Measurements from ENCODE around the gene KRT82.

Gene KRT82

GRCh38 chr12:52439420-52439819, 33.3 kb upstream of the KRT82 start:
- H3K36me3 Mint-ChIP-seq (ENCODE audit: low read depth) = no peaks in the 10 kb centered on the region
- peaks cover 18% of the 10 kb centered on the region for H3K27me3 Mint-ChIP-seq
- H3K4me3 Mint-ChIP-seq = no peak overlapping the region
- no peaks in the 10 kb centered on the region for H3K9me3 Mint-ChIP-seq
- ATAC-seq = no peak
- H3K27ac Mint-ChIP-seq = no peak overlapping the region
- no peaks in the 10 kb centered on the region for H3K4me1 Mint-ChIP-seq
- no peak for DNase-seq

DNA sequence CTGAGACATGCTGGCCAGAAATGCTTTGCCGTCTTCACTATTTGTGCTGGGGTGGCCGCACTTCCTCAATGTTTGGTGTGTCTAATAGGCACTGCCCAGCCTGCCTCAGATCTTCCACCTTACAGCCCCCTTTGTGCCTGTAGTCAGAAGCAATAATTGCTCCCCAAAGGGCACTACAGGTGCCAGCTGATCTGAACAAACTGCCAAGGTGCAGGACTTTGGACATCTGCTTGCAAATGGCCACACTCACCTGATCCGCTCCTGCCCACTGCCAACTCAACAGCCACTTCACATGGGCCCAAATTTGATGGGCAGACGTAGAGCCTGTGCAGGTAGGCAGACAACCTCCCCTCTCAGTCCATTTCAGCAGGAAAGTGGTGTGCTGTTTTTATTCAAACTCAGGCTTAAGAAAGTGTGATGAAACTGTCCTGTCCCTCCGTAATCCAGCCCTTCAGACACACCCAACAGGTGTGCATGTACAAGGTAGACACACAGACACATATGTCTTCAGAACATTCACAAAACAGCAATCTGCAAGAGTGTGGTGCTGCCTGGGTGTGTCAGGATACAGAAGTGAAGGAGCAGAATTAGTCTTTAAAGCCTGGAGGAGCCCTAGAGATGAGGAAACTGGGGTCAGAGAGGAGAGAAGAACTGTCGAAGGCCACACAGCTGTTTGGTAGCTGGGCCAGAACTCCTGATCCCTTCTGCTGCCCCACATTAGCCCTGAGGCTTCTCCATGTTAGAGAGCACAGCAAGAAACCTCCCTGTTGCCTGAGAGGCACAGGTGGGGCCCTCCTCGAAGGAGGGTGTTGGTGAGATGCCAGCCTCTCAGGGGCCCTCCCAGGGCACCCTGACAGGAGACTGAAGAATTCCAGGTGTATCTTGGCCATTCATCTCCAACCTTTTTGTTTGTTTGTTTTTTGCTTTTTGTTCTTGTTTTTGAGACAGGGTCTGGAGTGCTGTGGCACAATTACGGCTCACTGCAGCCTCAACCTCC, 32.5 kb upstream of the KRT82 start:
- H3K36me3 Mint-ChIP-seq (ENCODE audit: low read depth) = no peaks in the 10 kb centered on the region
- no peaks in the 10 kb centered on the region for H3K4me1 Mint-ChIP-seq
- ATAC-seq = no peak
- H3K27me3 Mint-ChIP-seq = peaks cover 15% of the 10 kb centered on the region
- no peaks in the 10 kb centered on the region for H3K9me3 Mint-ChIP-seq
- H3K4me3 Mint-ChIP-seq = no peak overlapping the region
- no peak for DNase-seq
- no peak overlapping the region for H3K27ac Mint-ChIP-seq

- Mint-ChIP-seq H3K27me3 (peaks cover 9% of the 10 kb centered on the region), H3K27ac (no peak overlapping the region), H3K4me3 (no peak overlapping the region), H3K9me3 (no peaks in the 10 kb centered on the region), H3K36me3 (ENCODE audit: low read depth) (no peaks in the 10 kb centered on the region), H3K4me1 (no peaks in the 10 kb centered on the region)
- ATAC-seq = no peak
- DNase-seq = no peak
Measured at GRCh38 chr12:52437508-52437907, 31.4 kb upstream of the KRT82 start.

- Mint-ChIP-seq H3K27ac (no peak overlapping the region), H3K27me3 (peaks cover 6% of the 10 kb centered on the region), H3K9me3 (no peaks in the 10 kb centered on the region), H3K36me3 (ENCODE audit: low read depth) (no peaks in the 10 kb centered on the region), H3K4me1 (no peaks in the 10 kb centered on the region), H3K4me3 (no peak overlapping the region)
- no peak for DNase-seq
- no peak for ATAC-seq
Measured at GRCh38 chr12:52436828-52437474, 30.8 kb upstream of the KRT82 start.

GRCh38 chr12:52436000-52436827, 30.1 kb upstream of the KRT82 start:
- ATAC-seq = no peak
- no peak for DNase-seq
- no peak overlapping the region for H3K4me3 Mint-ChIP-seq
- peaks cover 9% of the 10 kb centered on the region for H3K27me3 Mint-ChIP-seq
- H3K27ac Mint-ChIP-seq = no peak overlapping the region
- no peaks in the 10 kb centered on the region for H3K4me1 Mint-ChIP-seq
- H3K36me3 Mint-ChIP-seq (ENCODE audit: low read depth) = no peaks in the 10 kb centered on the region
- H3K9me3 Mint-ChIP-seq = no peaks in the 10 kb centered on the region

GRCh38 chr12:52435659-52435999, 29.5 kb upstream of the KRT82 start:
- no peak for ATAC-seq
- H3K4me1 Mint-ChIP-seq = no peaks in the 10 kb centered on the region
- no peaks in the 10 kb centered on the region for H3K9me3 Mint-ChIP-seq
- DNase-seq = no peak
- H3K27ac Mint-ChIP-seq = no peak overlapping the region
- H3K4me3 Mint-ChIP-seq = no peak overlapping the region
- no peaks in the 10 kb centered on the region for H3K36me3 Mint-ChIP-seq (ENCODE audit: low read depth)
- H3K27me3 Mint-ChIP-seq = peaks cover 15% of the 10 kb centered on the region

GRCh38 chr12:52434760-52435530, 28.8 kb upstream of the KRT82 start:
- Mint-ChIP-seq H3K4me1 (no peaks in the 10 kb centered on the region), H3K27ac (no peak overlapping the region), H3K27me3 (peaks cover 15% of the 10 kb centered on the region), H3K4me3 (no peak overlapping the region), H3K36me3 (ENCODE audit: low read depth) (no peaks in the 10 kb centered on the region), H3K9me3 (no peaks in the 10 kb centered on the region)
- ATAC-seq (no peak), DNase-seq (no peak)

DNA sequence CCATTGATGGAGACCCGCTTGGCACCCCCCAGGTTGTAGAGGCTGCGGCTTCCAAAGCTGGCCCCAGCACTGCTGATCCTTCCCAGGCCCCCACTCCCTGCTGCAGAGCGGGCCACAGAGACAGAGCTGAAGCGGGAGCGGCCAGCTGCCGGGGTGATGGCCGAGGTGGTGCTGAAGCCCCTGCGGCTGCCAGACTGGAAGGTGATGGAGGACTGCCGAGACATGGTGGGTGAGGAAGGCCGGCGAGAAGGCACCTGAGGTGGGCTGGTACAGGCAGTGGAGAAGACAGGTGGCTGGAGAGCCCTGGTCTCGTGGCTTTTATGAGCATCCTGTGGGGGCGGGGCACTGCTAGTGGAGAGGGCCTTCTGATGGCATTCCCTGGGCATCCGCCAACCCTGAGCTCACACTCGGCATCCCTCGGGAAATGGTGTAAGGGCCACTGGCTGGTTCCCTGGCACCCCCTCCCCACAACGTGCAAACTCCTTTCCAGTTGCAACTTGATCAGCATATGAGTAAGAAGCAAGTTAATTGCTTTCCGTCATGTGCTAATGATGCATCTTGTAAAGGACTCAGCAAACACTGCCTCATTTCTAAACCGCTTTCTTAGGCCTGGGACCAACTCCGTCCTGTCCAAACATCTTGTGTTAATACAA, 28.1 kb upstream of the KRT82 start, which contains the start of gene KRT75:
Gene KRT75 (minus strand): TSS at position 291 of the 653 bp plus-strand sequence. CDS start 67 bp downstream, at position 224.
- Mint-ChIP-seq H3K4me3 (no peak within 1 kb of the TSS), H3K9me3 (no peaks in the 10 kb centered on the region), H3K27me3 (peaks cover 15% of the 10 kb centered on the region), H3K36me3 (ENCODE audit: low read depth) (no peaks in the 10 kb centered on the region), H3K4me1 (no peaks in the 10 kb centered on the region), H3K27ac (no peak within 1 kb of the TSS)
- DNase-seq (no peak), ATAC-seq (no peak)

- peaks cover 20% of the 10 kb centered on the region for H3K27me3 Mint-ChIP-seq
- no peak overlapping the region for H3K27ac Mint-ChIP-seq
- no peak for ATAC-seq
- H3K4me1 Mint-ChIP-seq = no peaks in the 10 kb centered on the region
- DNase-seq = no peak
- no peaks in the 10 kb centered on the region for H3K36me3 Mint-ChIP-seq (ENCODE audit: low read depth)
- H3K4me3 Mint-ChIP-seq = no peak overlapping the region
- H3K9me3 Mint-ChIP-seq = no peaks in the 10 kb centered on the region
Measured at GRCh38 chr12:52433501-52434080, 27.5 kb upstream of the KRT82 start.

DNA sequence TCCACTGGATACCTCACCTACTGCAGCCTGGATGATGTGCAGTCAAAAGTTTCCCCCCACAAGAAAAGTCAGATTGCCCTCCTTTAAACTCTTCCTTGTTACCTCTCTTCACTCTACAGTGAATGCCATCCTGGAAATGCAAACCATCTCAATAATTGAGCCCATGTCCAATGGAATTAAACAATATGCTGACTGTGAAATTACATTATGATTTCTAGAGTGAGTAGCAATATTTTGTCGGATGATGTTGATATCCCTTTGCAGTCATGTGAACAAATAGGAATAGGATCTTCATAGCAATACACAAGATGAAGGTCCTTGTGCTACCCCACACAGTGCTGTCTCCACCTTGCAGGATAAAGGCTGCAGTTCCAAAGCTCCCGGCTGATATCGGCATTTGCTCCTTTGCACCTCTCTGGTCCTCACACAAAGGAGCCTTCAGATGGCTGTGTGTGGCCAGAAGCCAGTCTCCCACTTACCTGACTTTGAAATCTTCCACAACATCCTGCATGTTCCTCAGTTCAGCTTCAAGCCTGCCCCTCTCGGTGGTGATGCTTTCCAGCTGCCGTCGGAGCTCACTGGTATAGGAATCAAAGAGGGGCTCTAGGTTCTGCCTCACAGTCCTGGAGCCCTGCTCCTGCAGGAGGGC, 26.5 kb upstream of the KRT82 start:
- Mint-ChIP-seq H3K36me3 (ENCODE audit: low read depth) (no peaks in the 10 kb centered on the region), H3K27ac (no peak overlapping the region), H3K4me1 (no peaks in the 10 kb centered on the region), H3K27me3 (peaks cover 20% of the 10 kb centered on the region), H3K9me3 (no peaks in the 10 kb centered on the region), H3K4me3 (no peak overlapping the region)
- no peak for DNase-seq
- ATAC-seq = no peak

DNA sequence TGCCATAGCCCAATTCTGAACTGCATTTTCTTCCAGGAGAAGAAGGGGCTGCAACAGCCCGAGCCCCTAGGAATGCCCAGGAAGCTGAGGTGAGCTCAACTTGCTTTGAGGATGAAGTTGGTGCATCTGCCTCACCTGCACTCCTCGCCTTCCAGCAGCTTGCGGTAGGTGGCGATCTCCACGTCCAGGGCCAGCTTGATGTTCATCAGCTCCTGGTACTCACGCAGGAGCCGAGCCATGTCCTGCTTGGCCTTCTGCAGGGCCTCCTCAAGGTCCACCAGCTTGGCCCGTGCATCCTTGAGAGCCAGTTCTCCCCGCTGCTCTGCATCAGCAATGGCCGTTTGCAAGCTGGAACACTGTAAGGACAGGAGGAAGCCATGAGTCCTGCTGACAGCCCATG, 22.0 kb upstream of the KRT82 start:
- Mint-ChIP-seq H3K4me1 (no peaks in the 10 kb centered on the region), H3K27me3 (peaks cover 20% of the 10 kb centered on the region), H3K36me3 (ENCODE audit: low read depth) (no peaks in the 10 kb centered on the region), H3K9me3 (no peaks in the 10 kb centered on the region), H3K4me3 (no peak overlapping the region), H3K27ac (no peak overlapping the region)
- no peak for ATAC-seq
- no peak for DNase-seq

DNA sequence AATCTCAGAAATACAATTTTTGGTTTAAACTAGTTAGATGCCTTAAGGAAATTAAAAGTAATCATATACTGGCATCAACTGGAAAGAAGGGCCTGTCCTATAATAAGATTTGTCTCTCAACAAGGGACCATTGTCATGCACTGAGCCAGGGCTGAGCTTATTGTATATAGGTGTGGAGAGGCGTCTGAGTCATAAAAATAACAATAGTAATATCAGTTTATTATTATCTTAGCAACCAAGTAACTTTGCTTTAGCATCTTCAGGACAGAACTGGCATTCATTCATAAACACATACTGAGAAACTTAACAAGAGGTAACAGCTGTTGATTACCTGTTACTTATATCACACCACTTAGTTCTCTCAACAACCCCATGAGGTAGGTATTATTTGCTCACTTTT, 20.9 kb upstream of the KRT82 start:
- H3K4me1 Mint-ChIP-seq = no peaks in the 10 kb centered on the region
- no peaks in the 10 kb centered on the region for H3K9me3 Mint-ChIP-seq
- H3K4me3 Mint-ChIP-seq = no peak overlapping the region
- H3K36me3 Mint-ChIP-seq (ENCODE audit: low read depth) = no peaks in the 10 kb centered on the region
- no peak for ATAC-seq
- no peak for DNase-seq
- peaks cover 21% of the 10 kb centered on the region for H3K27me3 Mint-ChIP-seq
- no peak overlapping the region for H3K27ac Mint-ChIP-seq

DNA sequence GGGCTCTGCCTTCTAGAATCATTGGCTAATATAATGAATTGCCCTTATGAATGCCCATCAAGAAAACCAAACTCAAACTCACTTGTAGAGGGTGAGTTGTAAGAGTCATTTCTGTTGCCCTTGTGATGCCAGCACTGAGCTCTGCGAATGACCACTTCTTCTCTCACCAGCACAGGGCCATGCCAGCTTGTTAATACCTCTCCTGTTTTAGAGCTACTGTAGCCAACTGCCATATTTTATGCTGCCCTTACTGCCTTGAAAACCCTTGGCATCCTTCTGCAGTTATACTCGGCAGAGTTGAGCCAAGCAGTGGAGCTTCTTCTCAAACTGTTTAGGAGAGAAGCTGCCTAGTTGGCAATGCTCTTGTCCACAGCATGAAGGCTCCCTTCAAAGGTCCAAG, 19.9 kb upstream of the KRT82 start:
- DNase-seq (no peak), ATAC-seq (no peak)
- H3K9me3 Mint-ChIP-seq = no peaks in the 10 kb centered on the region
- no peaks in the 10 kb centered on the region for H3K4me1 Mint-ChIP-seq
- no peak overlapping the region for H3K27ac Mint-ChIP-seq
- no peaks in the 10 kb centered on the region for H3K36me3 Mint-ChIP-seq (ENCODE audit: low read depth)
- peaks cover 11% of the 10 kb centered on the region for H3K27me3 Mint-ChIP-seq
- H3K4me3 Mint-ChIP-seq = no peak overlapping the region
